Suprapubic skin (tissue), 3 donors: ENCODE measurements around the gene CCNE1.

Experiments
- POLR2A ChIP-seq, 2 donors: fragments of 450-650 bp; IDR thresholded peaks; one replicate each; pipeline ENCODE4 v1.6.1; 2017; ENCODE audit warnings: antibody characterized with exemption in 2 of 2, mild to moderate bottlenecking in 2 of 2, moderate library complexity in 2 of 2
- TF ChIP-seq, protein P1 (sequence below), 2 donors: fragments of 200-600 bp in 1 of 2; fragments of 450-650 bp in 1 of 2; sonication (generic) in 1 of 2; IDR thresholded peaks; one replicate each; pipeline ENCODE4 v1.5.1; 2016 to 2019; ENCODE audit warnings: antibody characterized with exemption in 2 of 2, mild to moderate bottlenecking in 1 of 2, moderate library complexity in 1 of 2

DNA sequence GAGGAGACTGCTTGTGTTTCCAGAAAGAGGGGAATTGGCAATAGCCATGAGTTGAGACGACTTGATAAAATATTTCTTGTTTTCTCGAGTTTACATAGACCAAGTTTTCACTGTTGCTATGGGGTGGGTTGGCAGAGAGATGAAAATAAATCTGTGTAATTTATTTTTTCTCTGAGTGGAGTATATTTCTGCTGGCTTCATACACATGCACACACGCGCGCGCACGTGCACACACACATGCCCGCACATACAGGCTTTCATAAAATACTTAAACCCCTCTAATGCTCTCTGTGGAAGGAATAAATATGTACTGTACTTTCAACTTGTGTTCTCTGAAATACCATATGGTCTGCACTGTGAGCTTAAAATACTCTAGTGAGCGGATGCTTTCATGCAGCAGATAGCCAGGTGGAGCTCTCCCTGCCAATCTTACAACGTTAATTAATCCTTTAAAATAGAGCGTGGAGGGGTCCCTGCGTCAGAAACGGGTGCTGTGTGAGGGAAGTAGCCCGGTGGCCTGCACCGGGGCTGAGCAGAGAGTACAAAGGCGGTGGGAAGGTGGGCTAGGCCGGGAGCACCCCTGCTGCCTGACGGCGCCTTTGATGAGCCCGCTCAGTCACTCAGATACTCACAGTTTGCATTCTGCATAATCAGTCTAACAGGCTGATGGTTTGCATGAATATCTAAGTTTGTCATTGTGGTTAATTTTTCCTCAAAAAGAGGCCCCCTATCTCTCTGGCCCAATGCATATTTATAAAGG lies 44.1 kb downstream of the CCNE1 start:
- TF ChIP-seq, protein P1, sequence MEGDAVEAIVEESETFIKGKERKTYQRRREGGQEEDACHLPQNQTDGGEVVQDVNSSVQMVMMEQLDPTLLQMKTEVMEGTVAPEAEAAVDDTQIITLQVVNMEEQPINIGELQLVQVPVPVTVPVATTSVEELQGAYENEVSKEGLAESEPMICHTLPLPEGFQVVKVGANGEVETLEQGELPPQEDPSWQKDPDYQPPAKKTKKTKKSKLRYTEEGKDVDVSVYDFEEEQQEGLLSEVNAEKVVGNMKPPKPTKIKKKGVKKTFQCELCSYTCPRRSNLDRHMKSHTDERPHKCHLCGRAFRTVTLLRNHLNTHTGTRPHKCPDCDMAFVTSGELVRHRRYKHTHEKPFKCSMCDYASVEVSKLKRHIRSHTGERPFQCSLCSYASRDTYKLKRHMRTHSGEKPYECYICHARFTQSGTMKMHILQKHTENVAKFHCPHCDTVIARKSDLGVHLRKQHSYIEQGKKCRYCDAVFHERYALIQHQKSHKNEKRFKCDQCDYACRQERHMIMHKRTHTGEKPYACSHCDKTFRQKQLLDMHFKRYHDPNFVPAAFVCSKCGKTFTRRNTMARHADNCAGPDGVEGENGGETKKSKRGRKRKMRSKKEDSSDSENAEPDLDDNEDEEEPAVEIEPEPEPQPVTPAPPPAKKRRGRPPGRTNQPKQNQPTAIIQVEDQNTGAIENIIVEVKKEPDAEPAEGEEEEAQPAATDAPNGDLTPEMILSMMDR (IDR thresholded peaks at IDR 0.05): no peak
- no peak for TF ChIP-seq POLR2A (IDR thresholded peaks at IDR 0.05)
